PC-3 (cell line): Measurements from ENCODE around the gene SLC35E2B. TPM values are rescaled to one million over a fixed set of nuclear protein-coding genes. Genes with fewer than 3 reads are reported as not detected.

Experiments
- ATAC-seq: fragments of 200-7000 bp; cut with Tn5 transposase; 2 replicates; pipeline ENCODE4 v1.9.1; 2020; ENCODE audit warnings: mild to moderate bottlenecking, moderate library complexity
- BruUV-seq: library from RNA; stranded (reverse); fragments of 400-500 nt; replicated peaks from 2 replicates; lab custom pipeline; 2021; lab: Mats Ljungman, UMichigan
- CTCF ChIA-PET: fragments of 300-600 bp; sonication (Branson Sonifier 250); formaldehyde crosslinking; loops from one replicate; lab custom pipeline; 2022; ENCODE audit warnings: antibody characterized with exemption; lab: Charles Lee
- POLR2A ChIA-PET: fragments of 300-600 bp; sonication (Branson Sonifier 250); formaldehyde crosslinking; loops from one replicate; lab custom pipeline; 2022; ENCODE audit warnings: antibody characterized with exemption; ENCODE audit not compliant: unreplicated experiment; lab: Charles Lee
- DNase-seq: peaks from one replicate; pipeline ENCODE4 v3.0.0-alpha.2; 2015
- H2AFZ ChIP-seq: fragments of 300-600 bp; sonication (generic); 2 replicates; pipeline ENCODE4 v1.6.0; 2016; ENCODE audit warnings: antibody characterized with exemption, low read length
- H3F3A ChIP-seq: fragments of 300-600 bp; sonication (generic); one replicate; pipeline ENCODE4 v1.6.0; 2017; ENCODE audit warnings: antibody characterized with exemption, low read length, control low read depth, mild to moderate bottlenecking; ENCODE audit not compliant: unreplicated experiment
- H3K27ac ChIP-seq: fragments of 300-600 bp; sonication (generic); 2 replicates; pipeline ENCODE4 v1.5.1; 2016; ENCODE audit warnings: mild to moderate bottlenecking, low read length
- H3K27me3 ChIP-seq: fragments of 300-600 bp; sonication (generic); 2 replicates; pipeline ENCODE4 v1.6.1; 2016; ENCODE audit warnings: low read length, mixed read lengths
- H3K36me3 ChIP-seq: fragments of 300-600 bp; sonication (generic); 2 replicates; pipeline ENCODE4 v1.6.1; 2016; ENCODE audit warnings: low read depth, mixed run types, low read length, mixed read lengths
- H3K4me1 ChIP-seq: fragments of 300-600 bp; sonication (generic); 2 replicates; pipeline ENCODE4 v1.5.1; 2016; ENCODE audit warnings: low read length; ENCODE audit not compliant: insufficient read depth
- H3K4me2 ChIP-seq: fragments of 300-600 bp; sonication (generic); 2 replicates; pipeline ENCODE4 v1.6.0; 2016; ENCODE audit warnings: low read length
- H3K4me3 ChIP-seq: fragments of 300-600 bp; sonication (generic); 2 replicates; pipeline ENCODE4 v1.5.1; 2016; ENCODE audit warnings: mild to moderate bottlenecking, low read length, mixed read lengths
- H3K79me2 ChIP-seq: fragments of 300-600 bp; sonication (generic); 2 replicates; pipeline ENCODE4 v1.6.1; 2017; ENCODE audit warnings: low read length, mixed read lengths
- H3K9ac ChIP-seq: fragments of 300-600 bp; sonication (generic); 2 replicates; pipeline ENCODE4 v1.6.0; 2016; ENCODE audit warnings: mild to moderate bottlenecking, low read length
- H3K9me2 ChIP-seq: fragments of 300-600 bp; sonication (generic); replicated peaks from 2 replicates; pipeline ENCODE4 v1.6.1; 2016; ENCODE audit warnings: mixed run types, low read length, mixed read lengths
- H3K9me3 ChIP-seq: fragments of 300-600 bp; sonication (generic); 2 replicates; pipeline ENCODE4 v1.6.1; 2016; ENCODE audit warnings: low read length, mixed read lengths
- H4K20me1 ChIP-seq: fragments of 300-600 bp; sonication (generic); 2 replicates; pipeline ENCODE4 v1.6.1; 2016; ENCODE audit warnings: low read length, mixed read lengths
- EZH2 ChIP-seq: fragments of 300-600 bp; sonication (generic); IDR thresholded peaks from one replicate; pipeline ENCODE4 v1.6.1; 2017; ENCODE audit warnings: antibody characterized with exemption, mild to moderate bottlenecking, low read length; ENCODE audit not compliant: unreplicated experiment
- EZH2phosphoT487 ChIP-seq: fragments of 300-600 bp; sonication (generic); IDR thresholded peaks from 2 replicates; pipeline ENCODE4 v1.6.1; 2018; ENCODE audit warnings: mild to moderate bottlenecking, antibody characterized with exemption, low read length, borderline replicate concordance
- intact Hi-C: fragments of 100-400 bp; cut with micrococcal nuclease; formaldehyde crosslinking; loops from 2 replicates; pipeline ENCODE4 v1.9.0; 2023
- total RNA-seq: library from RNA; depleted of rRNA; stranded (reverse); fragments of >200 nt; gene quantifications from 2 replicates; pipeline ENCODE4 v1.2.3, GENCODE V29; 2014
- TF ChIP-seq, protein P1 (sequence below): fragments of 300-600 bp; sonication (generic); conservative IDR thresholded peaks from 2 replicates; pipeline ENCODE4 v1.5.1; 2017; ENCODE audit warnings: antibody characterized with exemption, low read depth, mild to moderate bottlenecking, low read length

SLC35E2B gene
- total RNA-seq, 1 experiment from 2014 or later: 38.1 TPM

DNA sequence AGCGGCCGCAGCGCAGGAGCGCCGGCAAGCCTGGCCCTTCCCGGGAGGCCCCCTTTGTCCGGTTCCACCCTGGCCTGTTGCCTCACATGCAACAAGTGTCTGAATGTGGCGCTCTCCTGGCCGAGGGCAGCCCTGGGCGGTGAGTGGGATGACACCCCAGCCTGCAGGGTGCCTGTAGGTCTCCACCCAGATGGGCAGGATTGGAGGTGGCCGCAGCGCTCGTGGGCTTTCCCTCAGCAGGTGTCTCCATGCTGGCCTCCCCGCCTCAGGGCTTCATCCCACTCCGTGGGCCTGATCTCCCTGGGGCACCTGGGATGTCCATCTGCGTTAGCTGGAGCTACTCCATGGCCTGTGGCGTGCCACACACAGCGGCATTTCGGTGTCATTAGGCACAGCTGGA lies 75.8 kb downstream of the SLC35E2B start:
- H3K9me3 ChIP-seq: no peaks in the 10 kb centered on the region
- TF ChIP-seq EZH2phosphoT487 (no peak), EZH2 (no peak)
- TF ChIP-seq, protein P1, sequence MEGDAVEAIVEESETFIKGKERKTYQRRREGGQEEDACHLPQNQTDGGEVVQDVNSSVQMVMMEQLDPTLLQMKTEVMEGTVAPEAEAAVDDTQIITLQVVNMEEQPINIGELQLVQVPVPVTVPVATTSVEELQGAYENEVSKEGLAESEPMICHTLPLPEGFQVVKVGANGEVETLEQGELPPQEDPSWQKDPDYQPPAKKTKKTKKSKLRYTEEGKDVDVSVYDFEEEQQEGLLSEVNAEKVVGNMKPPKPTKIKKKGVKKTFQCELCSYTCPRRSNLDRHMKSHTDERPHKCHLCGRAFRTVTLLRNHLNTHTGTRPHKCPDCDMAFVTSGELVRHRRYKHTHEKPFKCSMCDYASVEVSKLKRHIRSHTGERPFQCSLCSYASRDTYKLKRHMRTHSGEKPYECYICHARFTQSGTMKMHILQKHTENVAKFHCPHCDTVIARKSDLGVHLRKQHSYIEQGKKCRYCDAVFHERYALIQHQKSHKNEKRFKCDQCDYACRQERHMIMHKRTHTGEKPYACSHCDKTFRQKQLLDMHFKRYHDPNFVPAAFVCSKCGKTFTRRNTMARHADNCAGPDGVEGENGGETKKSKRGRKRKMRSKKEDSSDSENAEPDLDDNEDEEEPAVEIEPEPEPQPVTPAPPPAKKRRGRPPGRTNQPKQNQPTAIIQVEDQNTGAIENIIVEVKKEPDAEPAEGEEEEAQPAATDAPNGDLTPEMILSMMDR: no peak
- peaks cover 16% of the 10 kb centered on the region; the same call in 1 of the 2 replicates for H4K20me1 ChIP-seq
- CTCF ChIA-PET: interaction anchor here (0.6 kb wide), 1 partner anchor 41 kb away, joined by 3 read pairs; no protein-coding TSS in a partner anchor
- peak overlapping the region; percentile 94 for H3K4me3 ChIP-seq
- DNase-seq (no peak), ATAC-seq (no peak)
- H3K9ac ChIP-seq: peak overlapping the region; percentile 98
- intact Hi-C loops: loop anchor here (10.0 kb wide), 1 partner anchor 552 kb away; no protein-coding TSS in a partner anchor
- POLR2A ChIA-PET: no interaction called here
- no peaks in the 10 kb centered on the region for H3K9me2 ChIP-seq
- no TSS peak for BruUV-seq
- no peaks in the 10 kb centered on the region for H3K27me3 ChIP-seq
- peaks cover 4% of the 10 kb centered on the region for H3F3A ChIP-seq
- peaks cover 39% of the 10 kb centered on the region for H3K79me2 ChIP-seq
- H2AFZ ChIP-seq: peak overlapping the region; percentile 21
- peaks cover 28% of the 10 kb centered on the region for H3K4me1 ChIP-seq
- peak overlapping the region; percentile 84 for H3K4me2 ChIP-seq
- no peak overlapping the region for H3K27ac ChIP-seq
- H3K36me3 ChIP-seq: no peaks in the 10 kb centered on the region; the same call in 1 of the 2 replicates

DNA sequence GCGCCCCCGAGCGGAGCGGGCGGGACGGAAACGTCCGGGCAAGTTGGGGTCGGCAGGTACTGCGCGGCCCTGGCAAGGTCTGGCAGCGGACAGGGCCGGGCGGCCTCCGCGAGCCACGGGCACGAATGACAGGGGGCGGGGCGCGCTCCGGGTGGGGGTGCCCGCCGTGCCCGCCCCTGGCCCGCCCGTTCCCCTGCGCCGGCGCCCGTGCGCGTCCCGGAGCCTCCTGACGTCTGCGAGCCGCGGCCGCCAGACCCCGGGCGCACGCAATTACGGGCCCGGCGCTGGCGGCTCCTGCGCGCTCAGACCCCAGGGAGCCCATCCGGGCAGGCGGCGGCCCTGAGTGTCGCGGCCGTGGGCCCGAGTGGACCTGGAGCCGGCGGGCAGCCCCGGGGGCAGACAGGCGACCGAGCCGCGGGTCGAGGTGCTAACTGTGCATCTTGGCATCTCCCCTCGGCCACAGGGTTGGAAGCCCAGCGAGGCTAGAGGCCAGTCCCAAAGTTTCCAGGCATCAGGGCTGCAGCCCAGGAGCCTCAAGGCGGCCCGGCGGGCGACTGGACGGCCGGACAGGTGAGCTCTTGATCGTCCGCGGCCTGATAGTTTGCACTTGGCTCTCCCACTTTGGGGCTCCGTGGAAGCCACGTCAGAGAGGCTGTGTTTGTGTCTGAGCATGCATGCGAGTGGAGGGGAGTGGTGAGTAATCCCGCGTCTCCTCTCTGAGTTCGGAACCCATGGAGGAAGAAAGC lies 76.4 kb downstream of the SLC35E2B start:
- H3K27ac ChIP-seq: peak overlapping the region; percentile 97; the same call in 1 of the 2 replicates
- H3K79me2 ChIP-seq: peaks cover 39% of the 10 kb centered on the region
- intact Hi-C loops: loop anchor here (10.0 kb wide), 1 partner anchor 551 kb away; no protein-coding TSS in a partner anchor
- H3K4me1 ChIP-seq: peaks cover 28% of the 10 kb centered on the region
- ATAC-seq: peak; percentile 44
- H3K4me3 ChIP-seq: peak overlapping the region; percentile 94
- ChIA-PET CTCF (interaction anchor here (0.6 kb wide), 1 partner anchor 40 kb away, joined by 3 read pairs; no protein-coding TSS in a partner anchor), POLR2A (interaction anchor here (0.5 kb wide), 1 partner anchor 227 kb away, joined by 4 read pairs; no protein-coding TSS in a partner anchor)
- H2AFZ ChIP-seq: peak overlapping the region; percentile 21
- peaks cover 4% of the 10 kb centered on the region for H3F3A ChIP-seq
- H3K27me3 ChIP-seq: no peaks in the 10 kb centered on the region
- peak; percentile 60 for DNase-seq
- TF ChIP-seq EZH2 (no peak), EZH2phosphoT487 (no peak)
- TF ChIP-seq, protein P1: no peak
- no peaks in the 10 kb centered on the region for H3K9me3 ChIP-seq
- no peaks in the 10 kb centered on the region; the same call in 1 of the 2 replicates for H3K36me3 ChIP-seq
- H3K9me2 ChIP-seq: no peaks in the 10 kb centered on the region
- H4K20me1 ChIP-seq: peaks cover 16% of the 10 kb centered on the region; the same call in 1 of the 2 replicates
- peak overlapping the region; percentile 84 for H3K4me2 ChIP-seq
- no TSS peak for BruUV-seq
- peak overlapping the region; percentile 98 for H3K9ac ChIP-seq
